Mucosa of rectum (tissue), 2 donors: ENCODE measurements around the gene MVB12B.

Experiments used
- H3K27ac ChIP-seq, 2 donors: one replicate each; pipeline ENCODE4 v1.7.0; 2013; ENCODE audit warnings: inconsistent platforms in 2 of 2, low read depth in 2 of 2, low read length in 2 of 2
- H3K27me3 ChIP-seq, 2 donors: one replicate each; pipeline ENCODE4 v1.7.0; 2013; ENCODE audit warnings: low read length in 2 of 2; ENCODE audit not compliant: control insufficient read depth in 2 of 2, insufficient read depth in 2 of 2
- H3K36me3 ChIP-seq, 2 donors: one replicate each; pipeline ENCODE4 v1.7.0; 2013; ENCODE audit warnings: low read length in 2 of 2; ENCODE audit not compliant: control insufficient read depth in 2 of 2, insufficient read depth in 2 of 2
- H3K4me1 ChIP-seq, 2 donors: one replicate each; pipeline ENCODE4 v1.7.0; 2013; ENCODE audit warnings: low read length in 2 of 2, mild to moderate bottlenecking in 1 of 2; ENCODE audit not compliant: control insufficient read depth in 2 of 2, insufficient read depth in 2 of 2
- H3K4me3 ChIP-seq, 2 donors: one replicate each; pipeline ENCODE4 v1.7.0; 2013; ENCODE audit warnings: low read length in 2 of 2
- H3K9ac ChIP-seq, 2 donors: one replicate each; pipeline ENCODE4 v1.7.0; 2013; ENCODE audit warnings: low read length in 2 of 2, low read depth in 1 of 2, mild to moderate bottlenecking in 1 of 2
- H3K9me3 ChIP-seq, 2 donors: one replicate each; pipeline ENCODE4 v1.7.0; 2013; ENCODE audit warnings: low read length in 2 of 2; ENCODE audit not compliant: control insufficient read depth in 2 of 2
- donor health status: healthy.
- donor health status: Normal muscosa, but diverticular disease.

MVB12B gene

DNA sequence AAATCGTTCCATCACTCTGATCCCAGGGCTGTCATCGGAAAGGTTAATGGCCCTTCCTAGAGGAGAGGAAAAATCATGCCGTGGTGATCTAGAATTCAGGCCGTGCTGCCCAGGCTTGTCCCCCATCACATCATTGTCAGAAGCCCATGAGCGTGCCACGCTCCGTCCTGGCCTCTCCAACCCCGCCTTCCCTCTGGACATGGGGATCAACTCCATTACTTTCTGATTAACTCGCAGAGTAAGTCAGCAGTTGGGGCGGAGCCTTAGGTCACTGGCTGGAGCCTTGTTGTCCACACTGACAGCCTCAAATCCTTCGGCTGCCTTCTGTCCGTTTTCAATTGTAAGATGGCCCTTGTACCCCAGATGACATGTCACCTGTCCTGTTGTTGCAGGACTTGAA is 75.0 kb downstream of the MVB12B start:
- no peaks in the 10 kb centered on the region for H3K9me3 ChIP-seq
- no peaks in the 10 kb centered on the region for H3K27me3 ChIP-seq
- H3K27ac ChIP-seq: no peak overlapping the region
- no peak overlapping the region for H3K4me3 ChIP-seq
- H3K36me3 ChIP-seq: peaks cover 6 to 20% of the 10 kb centered on the region in 2 donors
- peaks cover 0 to 3% of the 10 kb centered on the region in 2 donors for H3K4me1 ChIP-seq
- H3K9ac ChIP-seq: no peak overlapping the region

DNA sequence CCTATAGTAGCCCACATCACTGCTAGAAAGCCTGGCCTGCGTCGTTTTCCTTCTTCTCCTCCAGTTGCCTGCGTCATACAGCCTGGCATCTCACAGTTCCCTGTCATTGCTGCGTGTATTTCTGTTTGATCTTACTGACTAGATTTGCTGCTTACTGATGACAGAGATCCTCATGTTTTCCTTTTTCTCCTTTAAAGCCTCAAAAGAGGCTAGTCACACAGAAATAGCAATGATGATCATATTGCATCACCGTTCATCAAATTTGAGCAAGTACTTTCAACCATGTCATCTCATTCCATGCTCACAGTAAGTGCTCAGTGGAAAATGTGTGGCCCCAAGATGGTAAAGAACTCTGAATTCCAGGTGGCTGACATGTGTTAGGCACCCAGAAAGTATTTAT is 76.8 kb downstream of the MVB12B start:
- H3K9me3 ChIP-seq: no peaks in the 10 kb centered on the region
- no peak overlapping the region for H3K9ac ChIP-seq
- peaks cover 3 to 18% of the 10 kb centered on the region in 2 donors for H3K36me3 ChIP-seq
- no peak overlapping the region for H3K4me3 ChIP-seq
- no peak overlapping the region for H3K27ac ChIP-seq
- no peaks in the 10 kb centered on the region for H3K4me1 ChIP-seq
- H3K27me3 ChIP-seq: no peaks in the 10 kb centered on the region

GRCh38 chr9:126404459-126404858 is 77.8 kb downstream of the MVB12B start:
- H3K27ac ChIP-seq: no peak overlapping the region
- H3K9ac ChIP-seq: no peak overlapping the region
- no peak overlapping the region for H3K4me3 ChIP-seq
- H3K4me1 ChIP-seq: no peaks in the 10 kb centered on the region
- H3K9me3 ChIP-seq: no peaks in the 10 kb centered on the region
- no peaks in the 10 kb centered on the region for H3K27me3 ChIP-seq
- H3K36me3 ChIP-seq: peaks cover 3 to 20% of the 10 kb centered on the region in 2 donors

DNA sequence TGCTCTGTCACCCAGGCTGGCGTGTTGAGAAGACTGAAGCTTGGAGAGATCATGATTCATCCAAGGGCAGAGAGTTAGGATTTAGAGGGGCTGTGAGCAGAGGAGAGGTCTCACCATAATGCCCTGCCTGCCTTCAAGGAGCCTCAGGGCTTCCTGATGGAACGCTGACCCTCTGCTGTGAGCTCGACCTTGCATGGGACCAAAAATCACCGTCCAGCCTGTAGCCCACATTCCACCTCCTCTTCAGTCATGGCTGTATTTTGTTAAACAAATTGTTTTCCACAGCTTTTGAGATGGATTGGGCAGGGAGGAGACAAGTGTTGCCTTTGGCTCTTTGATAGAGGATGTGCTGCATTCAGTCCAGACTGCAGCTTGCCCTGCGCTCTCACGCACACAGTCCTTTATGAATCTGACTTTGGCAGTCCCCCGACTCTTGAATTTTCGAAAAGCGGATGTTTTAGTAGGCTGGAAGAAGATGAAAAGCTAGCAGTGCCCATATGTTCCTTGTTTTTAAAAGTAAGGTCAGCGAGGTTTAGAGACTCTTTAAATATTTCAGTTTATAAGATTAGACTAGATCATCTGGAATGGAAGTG is 79.5 kb downstream of the MVB12B start:
- Histone ChIP-seq H3K4me3 (no peak overlapping the region), H3K9ac (no peak overlapping the region), H3K27me3 (no peaks in the 10 kb centered on the region), H3K9me3 (no peaks in the 10 kb centered on the region), H3K27ac (no peak overlapping the region), H3K36me3 (peaks cover 0 to 14% of the 10 kb centered on the region in 2 donors), H3K4me1 (no peaks in the 10 kb centered on the region)

DNA sequence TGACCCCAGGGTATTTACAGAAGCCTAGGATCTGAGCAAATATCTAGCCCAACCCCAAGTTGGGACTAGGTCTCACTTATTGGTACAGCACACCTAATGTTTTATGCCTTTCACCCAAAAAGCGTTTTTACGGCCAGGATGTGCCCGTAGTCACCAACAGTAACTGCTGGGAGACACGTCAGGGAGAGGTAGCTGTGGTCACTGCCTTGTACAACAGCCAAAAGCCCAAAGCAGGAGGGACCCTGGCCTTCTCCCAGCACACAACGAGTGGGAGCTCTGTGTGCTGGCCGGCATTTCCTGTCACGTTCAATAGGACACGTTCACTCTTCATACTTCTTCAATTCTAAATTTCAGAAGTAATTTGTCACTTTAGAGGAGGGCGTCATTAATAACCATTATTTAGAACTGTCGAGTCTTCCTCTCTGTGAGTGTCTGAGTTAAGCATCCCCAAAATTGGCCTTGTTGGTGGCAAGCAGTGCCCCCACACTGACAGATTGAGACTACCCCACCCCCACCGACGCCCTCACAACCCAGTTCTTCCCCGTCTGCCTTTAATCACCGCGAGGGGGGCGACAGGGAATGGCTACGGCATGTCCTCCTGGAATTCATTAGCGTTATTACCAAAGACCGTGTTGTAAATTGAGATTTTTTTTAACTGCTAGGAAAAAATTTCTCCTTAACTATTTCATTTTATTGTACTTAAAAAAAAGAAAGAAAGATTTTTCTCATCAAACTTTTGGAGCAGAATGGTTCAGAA is 80.7 kb downstream of the MVB12B start:
- Histone ChIP-seq H3K36me3 (peaks cover 0 to 14% of the 10 kb centered on the region in 2 donors), H3K27ac (no peak overlapping the region), H3K9me3 (no peaks in the 10 kb centered on the region), H3K27me3 (no peaks in the 10 kb centered on the region), H3K9ac (no peak overlapping the region), H3K4me1 (peaks cover 1 to 3% of the 10 kb centered on the region in 2 donors), H3K4me3 (no peak overlapping the region)

DNA sequence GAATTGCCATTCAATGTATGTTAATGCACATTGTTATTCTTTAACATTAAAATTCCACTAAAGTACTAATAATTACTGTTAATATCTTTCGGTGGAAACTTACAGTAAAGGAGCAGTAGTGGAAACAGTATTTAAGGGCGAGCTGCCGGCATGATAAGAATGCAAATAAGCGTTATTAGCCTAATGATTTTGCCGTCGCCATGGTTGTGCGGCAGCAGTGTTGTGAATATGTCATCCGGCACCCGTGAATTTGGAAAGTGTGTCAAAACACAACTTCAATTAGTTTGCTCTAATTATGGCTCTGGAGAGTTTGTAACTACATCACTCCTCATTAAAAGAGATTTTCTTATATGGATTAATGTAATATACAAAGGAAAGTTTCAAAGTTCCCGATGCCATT is 81.4 kb downstream of the MVB12B start:
- no peak overlapping the region for H3K27ac ChIP-seq

DNA sequence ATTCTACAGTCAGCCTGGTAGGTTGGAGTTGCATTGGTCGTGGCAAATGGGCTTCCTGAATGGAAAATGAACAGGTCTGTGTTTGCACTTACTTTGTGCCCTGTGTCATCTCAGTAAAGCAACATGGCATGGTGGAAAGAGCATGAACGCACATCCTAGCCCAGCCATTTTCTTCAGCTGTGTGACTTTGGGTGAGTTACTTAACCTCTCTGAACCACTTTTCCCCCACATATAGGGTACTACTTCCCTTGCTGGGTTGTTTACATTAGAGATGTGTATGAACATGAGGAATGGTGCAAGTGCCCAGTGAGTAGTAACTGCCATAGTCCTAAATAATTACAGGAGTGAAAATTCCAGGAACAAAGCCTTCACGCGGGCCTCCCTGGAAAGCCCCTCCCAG is 83.6 kb downstream of the MVB12B start:
- Histone ChIP-seq H3K4me3 (no peak overlapping the region), H3K4me1 (peaks cover 4 to 5% of the 10 kb centered on the region in 2 donors), H3K27me3 (no peaks in the 10 kb centered on the region), H3K36me3 (peaks cover 0 to 6% of the 10 kb centered on the region in 2 donors), H3K9me3 (no peaks in the 10 kb centered on the region), H3K27ac (no peak overlapping the region), H3K9ac (no peak overlapping the region)

More for the DNA sequence above, 81.4 kb downstream of the MVB12B start:
- H3K36me3 ChIP-seq: peaks cover 0 to 13% of the 10 kb centered on the region in 2 donors
- peaks cover 4 to 5% of the 10 kb centered on the region in 2 donors for H3K4me1 ChIP-seq
- H3K9me3 ChIP-seq: no peaks in the 10 kb centered on the region
- no peaks in the 10 kb centered on the region for H3K27me3 ChIP-seq
- H3K4me3 ChIP-seq: no peak overlapping the region
- H3K9ac ChIP-seq: no peak overlapping the region

GRCh38 chr9:126411225-126411947 is 84.8 kb downstream of the MVB12B start:
- Histone ChIP-seq H3K9me3 (no peaks in the 10 kb centered on the region), H3K27me3 (no peaks in the 10 kb centered on the region), H3K4me1 (peaks cover 4 to 5% of the 10 kb centered on the region in 2 donors), H3K36me3 (peaks cover 0 to 8% of the 10 kb centered on the region in 2 donors), H3K4me3 (peak overlapping the region in 1 of 2 donors; percentile 35), H3K27ac (peak overlapping the region in 1 of 2 donors; percentile 53), H3K9ac (no peak overlapping the region)

DNA sequence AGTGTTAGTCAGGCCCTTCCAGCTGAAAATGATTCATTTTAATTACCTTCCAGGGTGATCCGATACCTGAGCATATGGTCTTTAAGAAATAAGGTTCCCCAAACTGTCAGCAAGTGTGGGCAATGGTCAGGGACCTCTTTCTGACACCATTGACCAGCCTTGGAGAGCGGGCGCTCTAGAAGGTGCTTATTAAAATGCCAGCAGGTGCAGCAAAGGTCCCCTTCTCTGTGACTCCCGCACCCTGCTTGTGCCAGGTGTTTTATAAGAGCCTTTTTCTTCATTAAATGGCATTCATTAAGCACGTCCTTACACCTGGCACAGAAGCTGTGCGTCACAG is 85.3 kb downstream of the MVB12B start:
- Histone ChIP-seq H3K27ac (peak overlapping the region in 1 of 2 donors; percentile 53), H3K36me3 (peaks cover 0 to 8% of the 10 kb centered on the region in 2 donors), H3K9me3 (no peaks in the 10 kb centered on the region), H3K27me3 (no peaks in the 10 kb centered on the region), H3K4me1 (peaks cover 4 to 5% of the 10 kb centered on the region in 2 donors), H3K4me3 (peak overlapping the region in 1 of 2 donors; percentile 35), H3K9ac (no peak overlapping the region)

DNA sequence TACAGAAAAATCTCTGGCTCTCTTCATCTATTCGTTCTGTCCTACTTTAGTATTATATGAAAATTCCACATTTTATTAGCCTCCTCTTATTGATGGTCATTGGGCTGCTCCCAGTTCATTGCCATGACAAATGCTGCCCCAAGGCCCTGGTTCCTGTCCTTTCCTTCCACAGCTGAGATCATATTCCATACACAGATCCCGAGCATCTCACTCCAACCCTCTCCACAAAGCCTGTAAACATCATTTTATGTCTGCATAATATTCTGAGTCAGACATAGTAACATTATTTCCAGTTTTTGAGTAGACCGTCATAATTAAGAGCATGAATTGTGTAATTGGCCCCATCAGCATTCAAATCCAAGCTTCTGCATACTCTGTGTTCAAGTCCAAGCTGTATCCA is 86.3 kb downstream of the MVB12B start:
- peaks cover 4 to 5% of the 10 kb centered on the region in 2 donors for H3K4me1 ChIP-seq
- no peak overlapping the region for H3K4me3 ChIP-seq
- no peaks in the 10 kb centered on the region for H3K27me3 ChIP-seq
- H3K9me3 ChIP-seq: no peaks in the 10 kb centered on the region
- H3K36me3 ChIP-seq: peaks cover 0 to 8% of the 10 kb centered on the region in 2 donors
- no peak overlapping the region for H3K9ac ChIP-seq
- H3K27ac ChIP-seq: no peak overlapping the region
